NCI-H1930 (cell line): Measurements from ENCODE around the gene TOM1L1.

ENCODE experiments used
- DNase-seq, 2 experiments: peaks; one replicate each; lab custom pipeline; 2025; lab: John Stamatoyannopoulos, UW

TOM1L1 gene

DNA sequence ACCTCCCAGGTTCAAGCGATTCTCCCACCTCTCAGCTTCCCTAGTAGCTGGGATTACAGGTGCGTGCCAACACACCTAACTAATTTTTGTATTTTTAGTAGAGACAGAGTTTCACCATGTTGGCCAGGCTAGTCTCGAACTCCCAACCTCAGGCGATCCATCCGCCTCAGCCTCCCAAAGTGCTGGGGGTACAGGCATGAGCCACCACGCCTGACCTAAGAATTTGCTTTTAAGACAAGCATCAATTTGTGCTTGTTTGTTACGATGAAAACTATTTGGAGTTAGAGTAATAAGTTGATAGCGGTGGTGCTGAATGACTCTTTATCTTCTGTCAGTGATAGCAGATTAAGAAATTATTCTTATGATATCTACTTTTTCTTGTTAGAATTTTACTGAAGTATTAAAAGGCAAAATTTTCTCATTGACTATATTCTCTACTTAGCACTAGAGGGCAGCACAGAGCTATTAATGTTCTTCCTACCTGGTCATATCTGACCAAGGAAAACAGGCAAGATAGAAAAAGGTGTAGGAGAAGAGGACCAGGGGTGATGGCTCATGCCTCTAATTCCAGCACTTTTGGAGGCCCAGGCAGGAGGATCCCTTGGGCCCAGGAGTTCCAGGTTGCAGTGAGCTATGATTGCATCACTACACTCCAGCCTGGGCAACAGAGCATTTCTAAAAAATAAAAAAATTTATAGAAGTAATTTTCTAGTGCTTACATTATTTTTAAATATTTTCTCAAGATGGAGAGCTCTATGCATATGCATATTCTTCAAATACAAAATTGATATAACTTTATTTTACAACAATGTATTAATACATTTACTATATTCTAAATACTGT, 92.4 kb downstream of the TOM1L1 start:
- DNase-seq = peak; percentile 11 to 29

GRCh38 chr17:54996441-54996840, 95.8 kb downstream of the TOM1L1 start:
- no peak for DNase-seq

DNA sequence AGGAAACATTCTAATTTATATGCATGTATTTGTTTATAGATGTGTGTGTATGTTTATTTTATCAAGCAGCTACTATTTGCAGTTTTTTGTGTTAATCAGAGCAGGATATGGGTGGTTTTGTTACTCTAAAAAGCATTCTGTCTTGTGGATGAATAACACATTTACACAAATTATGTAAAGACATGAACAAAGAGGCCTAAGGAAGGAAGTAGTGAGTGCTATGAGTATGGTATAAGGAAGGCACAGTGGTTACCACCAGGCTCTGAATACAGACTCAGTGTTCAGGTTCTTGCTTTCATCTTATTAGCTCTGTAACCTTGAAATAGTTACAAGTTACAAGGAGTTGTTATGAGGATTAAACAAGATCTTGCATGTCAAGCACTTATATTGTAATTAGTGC, 101.8 kb downstream of the TOM1L1 start:
- DNase-seq = no peak

- DNase-seq = no peak
Measured at GRCh38 chr17:55004484-55004883, 103.8 kb downstream of the TOM1L1 start.

GRCh38 chr17:55005520-55005919, 104.9 kb downstream of the TOM1L1 start:
- no peak for DNase-seq
